Left ventricle myocardium superior (tissue), 1 donor: ENCODE data around the gene LYZL4. TPM values are rescaled to one million over a fixed set of nuclear protein-coding genes. Genes with fewer than 3 reads are reported as not detected.

Experiments
- total RNA-seq: library from RNA; stranded (reverse); fragmentation: NEBNext Ultra II Directional; extraction: Animal tissue kit (Norgen Biotek cat#: 25700); gene quantifications from one replicate; pipeline ENCODE4 v1.2.1, GENCODE V29; 2021
- donor health status: DM: no; HTN: yes; CAD: no; lungs with severe emphysema.

Gene LYZL4
- total RNA-seq, 1 donor from 2014 or later, result not detected

Other genes starting within 250 kb of the LYZL4 start
- gene CCK, start 144.4 kb downstream of the LYZL4 start, total RNA-seq, result not detected
- gene VIPR1, start 92.0 kb upstream of the LYZL4 start, total RNA-seq, result 2.2 TPM
- 24.3 TPM for gene SEC22C, start 171.4 kb upstream of the LYZL4 start, total RNA-seq
- gene SS18L2, start 180.2 kb upstream of the LYZL4 start, total RNA-seq, result 9.7 TPM
- 23.6 TPM for gene NKTR, start 190.1 kb upstream of the LYZL4 start, total RNA-seq
- gene ZBTB47, start 243.1 kb upstream of the LYZL4 start, total RNA-seq, result 90.5 TPM